GM18867 (cell line): ENCODE measurements around the gene KBTBD13.

Experiments used
- ATAC-seq: cut with Tn5 transposase; IDR thresholded peaks from one replicate; pipeline ENCODE4 v1.9.1; 2021; ENCODE audit warnings: mild to moderate bottlenecking, moderate library complexity; ENCODE audit not compliant: unreplicated experiment

The KBTBD13 gene

DNA sequence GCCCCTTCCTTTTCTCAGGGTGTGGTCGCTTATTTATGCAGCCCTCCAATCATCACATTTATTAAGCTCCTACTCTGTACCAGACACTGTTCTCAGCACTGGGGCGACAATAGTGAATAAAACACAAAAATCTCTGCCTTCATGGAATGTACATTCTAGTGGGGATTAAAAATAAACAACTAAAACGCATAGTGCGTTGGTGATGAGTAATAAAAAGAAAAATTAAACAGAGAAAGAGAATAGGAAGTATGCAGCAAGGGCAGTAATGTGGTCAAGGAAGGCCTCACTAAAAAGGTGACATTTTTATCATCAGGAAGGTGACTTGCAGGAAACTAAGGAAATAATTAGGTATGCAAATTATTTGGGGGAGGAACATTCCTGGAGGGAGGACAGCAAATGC lies 26.3 kb upstream of the KBTBD13 start:
- no peak for ATAC-seq

- ATAC-seq, result no peak
Observed at GRCh38 chr15:65051266-65051665, 25.3 kb upstream of the KBTBD13 start.

GRCh38 chr15:65052956-65053355 lies 23.6 kb upstream of the KBTBD13 start:
- ATAC-seq, result no peak

DNA sequence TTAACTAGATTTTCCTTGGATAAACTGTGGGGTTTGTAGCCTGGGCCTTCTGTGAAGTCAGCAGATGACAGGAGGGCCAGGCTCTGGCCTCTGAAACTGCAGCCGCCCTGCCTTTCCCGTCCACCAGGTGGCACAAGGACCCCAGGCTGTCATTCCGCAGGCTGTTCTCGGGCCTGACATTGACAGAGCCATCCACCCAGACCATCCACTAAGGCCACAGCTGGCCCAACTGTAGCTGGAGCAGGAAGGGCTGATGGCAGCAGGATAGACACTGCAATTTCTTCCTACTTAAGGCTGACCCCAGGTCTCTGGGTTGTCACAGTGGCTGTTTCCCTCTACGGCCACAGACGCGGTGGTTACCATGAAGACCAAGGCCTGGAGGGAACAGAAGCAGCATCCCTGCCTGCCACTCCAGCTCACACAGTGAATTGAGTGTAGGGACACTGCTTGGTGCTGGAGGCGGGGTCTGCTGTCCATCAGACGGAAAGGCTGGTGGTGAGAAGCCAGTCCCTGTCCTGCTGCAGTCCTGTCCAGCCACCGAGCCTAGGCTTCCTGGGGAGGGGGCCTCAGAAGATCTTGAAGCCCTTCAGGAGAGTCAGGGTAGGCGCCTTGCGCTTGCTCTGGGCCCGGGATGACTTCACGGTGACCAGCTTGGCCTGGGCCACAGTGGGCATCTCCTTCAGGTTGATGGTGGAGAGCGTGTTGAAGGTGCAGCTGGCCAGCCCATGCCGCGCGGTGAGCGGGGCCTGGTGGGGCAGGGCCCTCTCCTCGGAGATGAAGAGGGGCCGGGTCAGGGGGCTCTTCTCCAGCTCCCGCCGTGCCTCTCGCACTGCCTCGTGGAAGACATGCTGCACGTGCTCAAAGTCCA lies 22.0 kb upstream of the KBTBD13 start:
- no peak for ATAC-seq

DNA sequence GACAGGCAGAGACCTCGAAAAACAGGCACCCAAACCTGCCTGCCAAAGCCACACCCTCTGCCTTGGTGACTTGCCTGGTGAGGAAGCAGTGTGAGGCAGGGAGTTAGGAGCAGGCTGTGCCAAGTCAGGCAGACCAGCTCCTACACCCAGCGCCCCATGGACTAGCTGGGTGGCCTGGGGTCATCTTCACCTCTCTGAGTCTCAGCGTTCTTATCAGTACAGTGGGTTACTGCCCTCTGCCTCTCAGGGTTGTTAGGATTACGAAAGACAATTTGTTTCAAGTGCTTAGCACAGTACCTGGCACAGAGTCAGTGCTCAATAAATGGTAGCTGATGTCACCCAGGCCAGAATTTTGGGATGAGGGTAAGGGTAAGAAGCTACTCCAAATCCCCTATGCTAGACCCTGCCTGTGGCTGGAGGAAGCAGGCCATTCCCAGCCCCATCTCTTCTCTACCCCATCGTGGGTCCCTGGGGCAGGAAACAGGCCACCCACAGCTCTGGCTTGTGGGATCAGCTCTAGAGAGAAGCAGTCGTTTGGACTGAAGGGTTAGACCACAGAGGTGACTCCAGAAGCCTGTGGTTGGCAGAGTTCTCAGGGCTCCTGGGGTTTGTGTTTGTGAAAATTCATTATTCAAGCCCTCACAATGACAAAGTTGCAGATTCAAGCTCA lies 21.2 kb upstream of the KBTBD13 start:
- ATAC-seq, result no peak

DNA sequence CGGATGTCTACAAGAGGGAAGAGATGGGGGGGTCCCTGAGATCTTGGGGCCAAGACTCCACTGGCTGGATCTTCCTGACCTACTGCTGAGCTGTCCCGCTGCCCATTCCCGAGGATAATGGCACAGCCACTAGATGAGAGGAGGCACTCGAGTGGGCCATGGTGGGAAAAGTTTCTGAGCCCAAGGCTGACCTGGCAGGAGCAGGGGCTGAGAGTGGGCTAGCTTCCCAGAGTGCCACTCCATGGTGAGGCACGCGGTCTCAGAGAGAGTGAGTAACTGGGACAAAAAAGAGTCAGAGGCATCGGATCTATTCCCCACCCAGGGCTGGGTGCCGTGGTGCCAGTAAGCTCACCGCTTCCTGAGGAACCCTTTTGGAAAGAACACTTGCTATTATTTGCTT lies 20.4 kb upstream of the KBTBD13 start:
- no peak for ATAC-seq

DNA sequence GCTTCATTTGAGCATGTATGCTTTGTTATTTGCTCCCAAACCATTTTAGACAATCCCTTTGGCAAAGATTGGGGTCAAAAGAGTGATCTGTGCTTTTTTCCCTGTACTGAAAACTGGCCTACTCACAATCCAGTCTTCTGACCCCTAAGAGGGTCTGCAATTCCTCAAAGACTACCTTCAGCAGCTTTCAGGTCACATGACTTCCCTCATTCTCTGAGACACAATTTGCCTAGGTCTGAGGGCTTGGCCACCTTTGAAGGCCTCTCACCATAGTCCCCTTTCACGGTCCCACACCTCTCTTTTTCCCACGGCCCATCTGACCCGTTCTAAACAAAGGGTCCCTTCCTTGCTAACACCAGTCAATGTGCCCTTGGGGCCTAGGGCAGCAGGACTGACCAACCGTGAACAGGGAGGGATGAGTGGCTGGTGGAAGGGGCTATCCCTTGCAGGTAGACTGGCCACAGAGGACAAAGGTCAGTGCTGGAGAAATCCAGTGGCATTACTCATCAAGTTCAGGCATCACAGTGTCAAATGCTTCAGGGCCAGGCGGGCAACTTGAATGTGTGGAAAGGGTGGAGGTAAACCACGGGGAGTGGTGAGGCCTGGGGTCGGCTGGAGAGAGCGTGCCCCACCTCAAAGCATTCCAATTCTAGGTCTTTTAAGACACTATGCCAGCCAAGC lies 19.5 kb upstream of the KBTBD13 start:
- ATAC-seq, result no peak

GRCh38 chr15:65057549-65057940 lies 19.0 kb upstream of the KBTBD13 start:
- no peak for ATAC-seq

DNA sequence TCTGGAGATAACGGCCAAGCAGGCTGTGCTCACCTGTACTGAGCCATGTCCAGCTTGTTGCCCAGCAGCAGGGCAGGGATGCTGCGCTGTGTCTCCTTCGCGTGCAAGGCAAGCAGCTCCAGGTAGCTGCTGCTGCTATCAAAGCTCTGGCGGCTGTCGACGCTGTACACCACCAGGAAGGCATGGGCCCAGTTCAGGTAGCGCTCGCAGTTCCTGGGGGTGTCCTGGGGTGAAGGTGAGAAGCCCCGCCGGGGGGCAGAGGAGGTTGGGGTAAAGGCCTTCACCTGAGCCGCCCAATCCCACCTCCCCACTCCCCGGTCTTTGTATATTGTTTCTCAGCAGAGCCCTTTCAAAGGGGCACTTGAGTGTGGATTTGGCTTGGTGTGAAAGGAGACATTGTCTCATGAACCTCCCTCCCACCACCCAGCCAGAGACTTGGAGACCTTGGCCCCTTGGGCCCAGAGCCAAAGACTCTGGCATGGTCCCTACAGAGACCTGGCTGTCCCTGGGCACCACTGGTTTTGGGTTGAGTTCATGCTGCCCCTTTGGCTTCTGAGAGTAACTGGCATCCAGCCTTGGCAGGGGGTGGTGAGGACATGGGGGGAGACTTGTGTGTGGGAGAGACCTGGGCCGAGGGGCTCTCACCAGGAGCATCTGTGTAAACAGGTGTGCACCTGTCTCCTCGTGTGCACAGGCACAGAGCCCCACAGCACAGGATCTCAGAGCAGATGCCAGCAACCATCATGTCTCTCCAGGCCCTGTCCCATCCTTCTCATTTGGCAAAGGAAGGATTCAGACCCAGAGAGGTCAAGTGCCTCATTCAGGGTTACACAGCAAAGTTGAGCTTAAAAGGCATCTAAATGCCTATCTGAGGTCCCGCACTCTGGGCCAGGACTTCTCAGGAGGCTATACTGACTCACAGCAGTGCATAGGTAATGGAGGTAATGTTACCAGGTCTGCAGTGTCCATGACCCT lies 17.9 kb upstream of the KBTBD13 start:
- ATAC-seq, result no peak

DNA sequence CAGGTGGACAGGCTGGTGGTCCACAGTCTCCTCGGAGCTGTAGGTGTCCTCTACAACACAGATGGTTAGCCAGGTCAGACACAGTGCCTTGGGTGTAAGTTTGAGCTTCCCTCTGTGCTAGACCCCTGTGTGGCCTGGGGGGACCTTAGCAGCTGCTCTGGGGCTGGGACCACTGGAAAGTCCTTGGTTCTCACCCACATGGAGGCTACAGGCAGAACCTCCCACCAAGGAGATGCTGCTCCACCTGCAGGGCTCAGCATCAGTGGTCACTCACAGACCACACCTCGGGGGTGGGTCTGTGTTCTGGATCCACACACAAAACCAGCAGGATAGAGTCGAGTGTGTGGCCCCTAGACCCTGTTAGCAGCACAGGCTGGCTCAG lies 17.2 kb upstream of the KBTBD13 start:
- ATAC-seq, result no peak

- ATAC-seq, result no peak
Observed at GRCh38 chr15:65059931-65060596, 16.5 kb upstream of the KBTBD13 start.

DNA sequence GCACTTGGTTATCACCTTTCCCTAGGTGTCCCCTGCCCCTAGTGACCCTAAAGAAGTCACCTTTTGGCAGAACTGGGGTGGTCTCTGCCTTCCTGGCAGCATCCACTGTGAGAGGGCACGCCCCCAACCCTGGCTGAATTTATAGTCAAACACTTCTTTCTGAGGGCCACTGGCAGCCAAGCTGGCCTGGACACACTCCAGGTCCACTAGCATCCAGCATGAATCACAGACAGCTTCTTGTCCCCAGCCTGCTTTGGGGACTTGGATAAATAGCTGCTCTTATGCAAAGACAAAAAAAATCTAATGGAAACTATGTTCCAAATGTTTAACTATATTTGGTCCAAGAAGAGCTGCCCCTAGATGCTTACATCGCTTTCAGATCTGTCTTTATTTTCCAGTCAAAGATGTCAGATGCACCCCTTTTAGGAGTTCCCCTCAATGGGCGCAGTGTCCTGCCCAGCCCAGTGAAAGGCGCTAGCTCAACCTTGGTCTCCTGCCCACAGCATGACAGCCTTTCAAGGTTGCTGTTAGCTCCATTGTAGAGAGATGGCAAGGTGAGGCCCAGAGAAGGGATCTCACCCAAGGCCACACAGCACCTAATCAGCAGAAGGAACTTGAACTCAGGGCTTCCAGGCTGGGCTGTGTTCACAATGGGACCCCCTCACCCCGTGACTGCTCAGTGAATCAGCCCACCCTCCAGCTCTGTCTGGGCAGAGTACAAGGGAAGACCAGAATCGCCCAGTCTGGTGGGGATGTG lies 15.7 kb upstream of the KBTBD13 start:
- no peak for ATAC-seq

- ATAC-seq, result no peak
Observed at GRCh38 chr15:65062061-65062460, 14.5 kb upstream of the KBTBD13 start.

GRCh38 chr15:65062726-65063125 lies 13.8 kb upstream of the KBTBD13 start:
- ATAC-seq, result no peak

GRCh38 chr15:65066001-65066634 lies 10.4 kb upstream of the KBTBD13 start:
- no peak for ATAC-seq

DNA sequence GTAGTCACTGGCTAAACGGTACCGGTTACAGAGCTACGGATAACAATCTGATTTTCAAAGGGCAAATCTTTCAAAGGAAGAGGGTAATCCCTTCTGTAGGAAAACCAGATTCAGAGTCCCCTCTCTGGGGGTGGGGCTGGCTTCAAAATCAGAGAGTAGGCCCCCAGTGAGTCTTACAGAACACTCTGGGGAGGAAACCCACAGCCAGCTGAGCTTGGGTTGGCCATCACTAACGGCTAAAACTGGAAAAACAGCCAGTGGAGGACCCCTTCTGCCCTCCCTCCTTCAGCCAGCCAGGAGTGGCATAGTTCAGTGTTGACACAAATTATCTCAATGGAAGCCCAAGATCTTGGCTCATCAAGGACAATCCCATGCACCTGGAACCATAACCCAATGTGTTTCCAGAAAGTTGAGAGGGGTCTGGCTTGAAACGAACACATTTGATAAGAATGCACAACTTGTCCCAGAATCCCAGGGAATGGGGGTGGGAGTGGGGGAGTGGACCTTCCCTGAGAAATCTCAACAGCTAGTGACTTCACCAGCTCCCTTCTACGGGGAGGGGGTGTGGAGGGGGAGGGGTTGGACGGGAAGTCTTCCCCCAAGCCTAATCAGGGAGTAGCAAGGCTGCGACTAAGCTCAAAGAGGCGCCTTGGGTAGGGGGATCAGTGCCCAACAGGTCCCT lies 9.8 kb upstream of the KBTBD13 start:
- ATAC-seq, result no peak

DNA sequence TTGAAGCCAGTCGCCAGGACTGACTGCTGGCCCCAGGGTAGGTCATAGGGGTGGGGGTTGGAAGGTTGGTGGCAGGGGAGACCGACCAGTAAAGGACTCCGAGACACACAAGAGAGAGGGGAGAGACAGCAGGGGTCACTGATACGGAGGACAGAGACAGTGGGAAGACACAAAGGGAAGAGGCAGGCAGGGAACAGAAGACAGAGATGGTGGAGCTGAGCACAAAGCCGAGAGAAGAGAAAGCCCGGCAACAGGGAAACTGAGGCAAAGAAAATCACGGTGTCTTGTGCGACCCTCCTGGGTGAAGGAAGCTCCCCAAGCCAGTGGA lies 9.3 kb upstream of the KBTBD13 start:
- no peak for ATAC-seq

DNA sequence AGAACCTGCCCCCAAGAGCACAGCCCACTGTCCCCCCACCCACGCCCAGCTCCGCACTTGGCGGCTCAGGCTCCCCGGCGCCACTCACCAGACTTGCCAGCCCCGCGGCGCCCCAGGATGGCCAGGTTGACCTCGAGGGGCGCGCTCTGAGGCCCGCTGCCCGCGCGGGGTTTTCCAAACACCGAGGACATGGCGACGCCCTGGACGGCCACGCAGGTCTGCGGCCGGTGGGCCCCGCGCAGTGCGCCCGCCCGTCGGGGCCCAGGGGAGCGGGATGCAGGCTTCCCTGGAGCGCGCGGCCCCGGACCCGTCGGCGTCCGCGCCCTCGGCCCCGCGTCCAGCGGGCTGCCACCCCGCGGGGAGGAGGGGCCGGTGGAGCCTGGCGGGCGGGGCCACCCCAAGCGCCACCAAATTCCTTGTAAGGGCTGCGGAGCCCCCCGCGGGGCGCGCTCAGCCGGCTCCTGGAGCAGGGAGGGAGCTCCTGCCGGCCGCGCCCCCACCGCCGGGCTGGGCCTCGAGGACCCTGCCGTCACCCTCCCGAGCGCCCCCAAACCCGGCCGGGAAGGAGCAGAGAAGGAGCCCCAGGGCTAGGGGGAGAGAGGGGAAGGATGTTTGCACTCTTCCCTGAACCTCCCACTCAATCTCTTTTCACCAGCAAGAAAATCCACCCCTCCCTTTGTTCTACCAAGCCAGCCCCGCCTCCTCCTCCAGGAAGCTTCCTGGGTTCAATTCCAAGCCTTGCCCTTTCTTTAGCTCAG lies 8.7 kb upstream of the KBTBD13 start, which contains the start of gene RASL12:
Gene RASL12, minus strand, starts transcription at position 347 of the 758 bp plus-strand sequence. Its CDS starts 156 bp downstream, at position 191.
- ATAC-seq, result no peak
